Endothelial cell of umbilical vein (primary cell): ENCODE data around the gene PPCDC. TPM values are rescaled to one million over a fixed set of nuclear protein-coding genes. Genes with fewer than 3 reads are reported as not detected.

ENCODE experiments used
- BruUV-seq: library from RNA; stranded (reverse); fragments of 400-500 nt; replicated peaks from 2 replicates; lab custom pipeline; 2021; lab: Mats Ljungman, UMichigan
- CTCF ChIA-PET: fragments of 300-600, 350-600 bp; sonication (Branson Sonifier 250); formaldehyde crosslinking; loops from one replicate; lab custom pipeline; 2021; ENCODE audit warnings: antibody characterized with exemption, inconsistent platforms; lab: Charles Lee
- POLR2A ChIA-PET: fragments of 300-600, 350-600 bp; sonication (Branson Sonifier 250); formaldehyde crosslinking; loops from one replicate; lab custom pipeline; 2021; ENCODE audit warnings: antibody characterized with exemption, inconsistent platforms; lab: Charles Lee
- DNase-seq: peaks from one replicate; pipeline ENCODE4 v3.0.0-alpha.2; 2011; ENCODE audit warnings: low read depth, low spot score
- FAIRE-seq: peaks from 2 replicates; lab custom pipeline; 2011; peaks lifted over from hg19 to GRCh38; lab: Jason Lieb, UNC
- H2AFZ ChIP-seq: 2 replicates; pipeline ENCODE4 v1.6.0; 2012; ENCODE audit warnings: low read depth, low read length, control low read depth, inconsistent platforms
- H3K27ac ChIP-seq: 2 replicates; pipeline ENCODE4 v1.5.1; 2011; ENCODE audit warnings: low read depth, mild to moderate bottlenecking, control low read depth, low read length, moderate library complexity; ENCODE audit not compliant: insufficient read depth
- H3K27me3 ChIP-seq, 2 experiments: 2 replicates each; pipeline versions ENCODE4 v1.6.0 to v1.6.1; 2011; ENCODE audit warnings: low read length in 2 of 2, mixed read lengths in 1 of 2; ENCODE audit not compliant: control insufficient read depth in 2 of 2, insufficient read depth in 2 of 2
- H3K36me3 ChIP-seq, 2 experiments: 2 replicates in 1 of 2; 3 replicates in 1 of 2; pipeline ENCODE4 v1.5.1; 2011; ENCODE audit warnings: low read length in 2 of 2, mild to moderate bottlenecking in 1 of 2, moderate library complexity in 1 of 2; ENCODE audit not compliant: control insufficient read depth in 2 of 2, insufficient read depth in 2 of 2; ENCODE audit errors: extremely low read depth in 1 of 2
- H3K4me1 ChIP-seq: 3 replicates; pipeline ENCODE4 v1.5.1; 2011; ENCODE audit warnings: mild to moderate bottlenecking, low read length; ENCODE audit not compliant: control insufficient read depth, insufficient read depth; ENCODE audit errors: extremely low read depth
- H3K4me2 ChIP-seq: 2 replicates; pipeline ENCODE4 v1.6.1; 2011; ENCODE audit warnings: low read length, control low read depth, mixed read lengths; ENCODE audit not compliant: insufficient read depth
- H3K4me3 ChIP-seq, 3 experiments: fragments of 200-600 bp in 1 of 3; sonication (generic), shearing (Covaris generic) in 1 of 3; replicated peaks in 1 of 3; 2 replicates each; pipeline ENCODE4 v1.5.1; 2011 to 2016; ENCODE audit warnings: control low read depth in 3 of 3, low read length in 3 of 3, mild to moderate bottlenecking in 2 of 3, inconsistent platforms in 1 of 3, low read depth in 1 of 3, moderate library complexity in 1 of 3; ENCODE audit not compliant: insufficient read depth in 1 of 3
- H3K79me2 ChIP-seq: 2 replicates; pipeline ENCODE4 v1.6.0; 2012; ENCODE audit warnings: low read length, inconsistent platforms; ENCODE audit not compliant: control insufficient read depth, insufficient read depth
- H3K9ac ChIP-seq: replicated peaks from 2 replicates; pipeline ENCODE3; 2011; ENCODE audit warnings: low read length, control low read depth; ENCODE audit not compliant: insufficient read depth; ENCODE audit errors: extremely low read depth
- H3K9me1 ChIP-seq: replicated peaks from 3 replicates; pipeline ENCODE4 v1.6.0; 2011; ENCODE audit warnings: mild to moderate bottlenecking, low read length; ENCODE audit not compliant: control insufficient read depth, insufficient read depth; ENCODE audit errors: extremely low read depth
- H3K9me3 ChIP-seq: replicated peaks from 2 replicates; pipeline ENCODE4 v1.5.1; 2012; ENCODE audit warnings: low read length, inconsistent platforms; ENCODE audit not compliant: control insufficient read depth, insufficient read depth
- H4K20me1 ChIP-seq: replicated peaks from 2 replicates; pipeline ENCODE3; 2011; ENCODE audit warnings: mild to moderate bottlenecking, low read length; ENCODE audit not compliant: control insufficient read depth, insufficient read depth; ENCODE audit errors: extremely low read depth
- EZH2 ChIP-seq: IDR thresholded peaks from 2 replicates; pipeline ENCODE4 v1.6.1; 2012; ENCODE audit warnings: borderline replicate concordance, low read depth, mild to moderate bottlenecking, moderate library complexity, low read length, inconsistent platforms; ENCODE audit not compliant: severe bottlenecking
- FOS ChIP-seq: IDR thresholded peaks from 2 replicates; pipeline ENCODE4 v1.6.1; 2011; ENCODE audit warnings: mild to moderate bottlenecking, low read length, moderate library complexity, borderline replicate concordance; ENCODE audit not compliant: insufficient read depth
- GATA2 ChIP-seq: IDR thresholded peaks from 2 replicates; pipeline ENCODE4 v1.7.0; 2011; ENCODE audit warnings: low read depth, mild to moderate bottlenecking, moderate library complexity, mixed read lengths, low read length; ENCODE audit not compliant: insufficient read length, insufficient read depth
- JUN ChIP-seq: IDR thresholded peaks from 2 replicates; pipeline ENCODE4 v1.6.1; 2011; ENCODE audit warnings: borderline replicate concordance, low read depth; ENCODE audit not compliant: insufficient read length, insufficient read depth
- MAX ChIP-seq: IDR thresholded peaks from 2 replicates; pipeline ENCODE4 v1.6.1; 2011; ENCODE audit not compliant: insufficient read depth, insufficient read length
- MYC ChIP-seq: IDR thresholded peaks from one replicate; pipeline ENCODE4 v1.6.1; 2011; ENCODE audit warnings: mild to moderate bottlenecking, low read depth, low read length
- POLR2A ChIP-seq: IDR thresholded peaks from 2 replicates; pipeline ENCODE4 v1.6.1; 2012; ENCODE audit warnings: low read depth, mild to moderate bottlenecking, control low read depth, low read length
- POLR2AphosphoS5 ChIP-seq: IDR thresholded peaks from 2 replicates; pipeline ENCODE4 v1.6.1; 2012; ENCODE audit warnings: low read depth, mild to moderate bottlenecking, control low read depth, low read length, moderate library complexity; ENCODE audit not compliant: insufficient read depth
- dilution Hi-C: fragments of 300-500 bp; cut with MboI; formaldehyde crosslinking; loops from one replicate; pipeline ENCODE4 v1.15.0; 2019; ENCODE audit warnings: low sequenced_read_pairs; ENCODE audit not compliant: extremely low pct_ligation_motif_present
- intact Hi-C: fragments of 100-400 bp; cut with micrococcal nuclease; formaldehyde crosslinking; loops from one replicate; pipeline ENCODE4 v1.10.0; 2022
- polyA plus RNA-seq, 4 experiments: library from polyadenylated mRNA; depleted of rRNA in 3 of 4; stranded (reverse) in 3 of 4; unstranded in 1 of 4; fragments of >200 nt; gene quantifications; 2 replicates each; pipeline versions ENCODE4 v1.2.1 to v1.2.3, GENCODE V29; 2011 to 2012; ENCODE audit warnings: missing spikeins in 1 of 4
- total RNA-seq: library from RNA; stranded (reverse); gene quantifications from 2 replicates; pipeline ENCODE4 v1.2.3, GENCODE V29; 2021
- TF ChIP-seq, protein P1 (sequence below), 2 donors: IDR thresholded peaks; 1 replicate in 1 of 2; 2 replicates in 1 of 2; pipeline ENCODE4 v1.5.1; 2011; ENCODE audit warnings: low read length in 2 of 2, mild to moderate bottlenecking in 2 of 2, moderate library complexity in 2 of 2, control low read depth in 1 of 2, inconsistent platforms in 1 of 2, low read depth in 1 of 2; ENCODE audit not compliant: insufficient read depth in 1 of 2; ENCODE audit errors: extremely low read depth in 1 of 2

PPCDC gene
- total and polyA plus RNA-seq, 2 donors (not counting 3 experiments of a cell fraction or from before 2014, with no cell fraction given): 14.5 to 21.4 TPM

GRCh38 chr15:75045332-75046015 lies 22.1 kb downstream of the PPCDC start:
- POLR2A ChIA-PET: no interaction called here
- peaks cover 34% of the 10 kb centered on the region for H3K4me1 ChIP-seq

More at GRCh38 chr15:75045332-75046015, 22.1 kb downstream of the PPCDC start:
- TF ChIP-seq, protein P1, sequence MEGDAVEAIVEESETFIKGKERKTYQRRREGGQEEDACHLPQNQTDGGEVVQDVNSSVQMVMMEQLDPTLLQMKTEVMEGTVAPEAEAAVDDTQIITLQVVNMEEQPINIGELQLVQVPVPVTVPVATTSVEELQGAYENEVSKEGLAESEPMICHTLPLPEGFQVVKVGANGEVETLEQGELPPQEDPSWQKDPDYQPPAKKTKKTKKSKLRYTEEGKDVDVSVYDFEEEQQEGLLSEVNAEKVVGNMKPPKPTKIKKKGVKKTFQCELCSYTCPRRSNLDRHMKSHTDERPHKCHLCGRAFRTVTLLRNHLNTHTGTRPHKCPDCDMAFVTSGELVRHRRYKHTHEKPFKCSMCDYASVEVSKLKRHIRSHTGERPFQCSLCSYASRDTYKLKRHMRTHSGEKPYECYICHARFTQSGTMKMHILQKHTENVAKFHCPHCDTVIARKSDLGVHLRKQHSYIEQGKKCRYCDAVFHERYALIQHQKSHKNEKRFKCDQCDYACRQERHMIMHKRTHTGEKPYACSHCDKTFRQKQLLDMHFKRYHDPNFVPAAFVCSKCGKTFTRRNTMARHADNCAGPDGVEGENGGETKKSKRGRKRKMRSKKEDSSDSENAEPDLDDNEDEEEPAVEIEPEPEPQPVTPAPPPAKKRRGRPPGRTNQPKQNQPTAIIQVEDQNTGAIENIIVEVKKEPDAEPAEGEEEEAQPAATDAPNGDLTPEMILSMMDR (IDR thresholded peaks at IDR 0.05; ENCODE audit: extremely low read depth in 1 of 2, insufficient read depth in 1 of 2, low read depth in 1 of 2, low read length in 2 of 2): no peak
- TF ChIP-seq GATA2 (no peak), POLR2AphosphoS5 (no peak), FOS (no peak), MAX (no peak), JUN (no peak), EZH2 (no peak), MYC (no peak), POLR2A (no peak)
- dilution Hi-C loops: no loop called here
- no TSS peak for BruUV-seq
- Histone ChIP-seq H3K9ac (no peak overlapping the region), H3K27me3 (no peaks in the 10 kb centered on the region), H3K79me2 (no peaks in the 10 kb centered on the region), H3K9me1 (no peaks in the 10 kb centered on the region), H4K20me1 (no peaks in the 10 kb centered on the region), H2AFZ (no peak overlapping the region), H3K27ac (no peak overlapping the region), H3K36me3 (no peaks in the 10 kb centered on the region), H3K9me3 (no peaks in the 10 kb centered on the region), H3K4me3 (no peak overlapping the region), H3K4me2 (no peak overlapping the region)
- intact Hi-C loops: no loop called here
- DNase-seq (no peak), FAIRE-seq (no peak)
- CTCF ChIA-PET: interaction anchor here (0.8 to 4.5 kb wide), 3 partner anchors 21 to 155 kb away, joined by 3 to 122 read pairs (median 3); partner anchors contain the start of gene C15orf39
